Neural cell (in vitro differentiated cells): Measurements from ENCODE around the gene KISS1R. TPM values are rescaled to one million over a fixed set of nuclear protein-coding genes. Genes with fewer than 3 reads are reported as not detected.

Experiments used
- H2AFZ ChIP-seq: fragments of 200-600, 300-800 bp; sonication (generic), shearing (Covaris generic); 2 replicates; pipeline ENCODE4 v1.6.0; 2014; ENCODE audit warnings: low read depth, mild to moderate bottlenecking, antibody characterized with exemption, low read length, moderate library complexity
- H3F3A ChIP-seq: fragments of 200-600 bp; shearing (Covaris generic); 2 replicates; pipeline ENCODE4 v1.6.1; 2016; ENCODE audit warnings: mild to moderate bottlenecking, moderate library complexity, mixed read lengths, antibody characterized with exemption, low read length; ENCODE audit not compliant: insufficient read depth, poor library complexity, severe bottlenecking
- H3K27ac ChIP-seq: fragments of 200-600, 300-800 bp; sonication (generic), shearing (Covaris generic); 2 replicates; pipeline ENCODE4 v1.5.1; 2014; ENCODE audit warnings: mild to moderate bottlenecking, low read length, moderate library complexity
- H3K27me3 ChIP-seq: fragments of 300-800, 200-600 bp; sonication (generic), shearing (Covaris generic); 2 replicates; pipeline ENCODE4 v1.6.0; 2014; ENCODE audit warnings: mild to moderate bottlenecking, low read depth, low read length, moderate library complexity; ENCODE audit not compliant: insufficient read depth
- H3K36me3 ChIP-seq: fragments of 300-800, 200-600 bp; sonication (generic), shearing (Covaris generic); 2 replicates; pipeline ENCODE4 v1.5.1; 2014; ENCODE audit warnings: mild to moderate bottlenecking, antibody characterized with exemption, low read length, moderate library complexity; ENCODE audit not compliant: insufficient read depth
- H3K4me2 ChIP-seq: fragments of 300-800, 200-600 bp; sonication (generic), shearing (Covaris generic); 2 replicates; pipeline ENCODE4 v1.6.0; 2014; ENCODE audit warnings: mild to moderate bottlenecking, low read length
- H3K4me3 ChIP-seq: fragments of 300-800, 200-600 bp; sonication (generic), shearing (Covaris generic); 2 replicates; pipeline ENCODE4 v1.5.1; 2014; ENCODE audit warnings: mild to moderate bottlenecking, low read length, moderate library complexity
- H3K79me2 ChIP-seq: fragments of 200-600 bp; shearing (Covaris generic); replicated peaks from 2 replicates; pipeline ENCODE4 v1.6.0; 2014; ENCODE audit warnings: mild to moderate bottlenecking, low read length, moderate library complexity; ENCODE audit not compliant: insufficient read depth
- H3K9ac ChIP-seq: fragments of 300-800, 200-600 bp; sonication (generic), shearing (Covaris generic); 2 replicates; pipeline ENCODE4 v1.6.1; 2016; ENCODE audit warnings: mild to moderate bottlenecking, low read length, mixed read lengths
- H3K9me2 ChIP-seq: fragments of 200-600 bp; shearing (Covaris generic); 2 replicates; pipeline ENCODE4 v1.6.1; 2016; ENCODE audit warnings: mild to moderate bottlenecking, low read length, mixed read lengths; ENCODE audit not compliant: insufficient read depth
- H3K9me3 ChIP-seq: fragments of 200-600, 300-800 bp; sonication (generic), shearing (Covaris generic); 2 replicates; pipeline ENCODE4 v1.6.1; 2016; ENCODE audit warnings: mild to moderate bottlenecking, mixed run types, low read length, moderate library complexity, mixed read lengths
- H4K20me1 ChIP-seq: fragments of 200-600 bp; shearing (Covaris generic); 2 replicates; pipeline ENCODE4 v1.6.1; 2016; ENCODE audit warnings: mild to moderate bottlenecking, mixed run types; ENCODE audit not compliant: insufficient read depth
- CTCF ChIP-seq: fragments of 450-650 bp; IDR thresholded peaks from 2 replicates; pipeline ENCODE4 v1.5.1; 2014; ENCODE audit warnings: antibody characterized with exemption, mild to moderate bottlenecking, moderate library complexity; ENCODE audit not compliant: poor library complexity, severe bottlenecking
- EP300 ChIP-seq: fragments of 450-650 bp; conservative IDR thresholded peaks from 2 replicates; pipeline ENCODE4 v1.6.1; 2014; ENCODE audit warnings: antibody characterized with exemption, mild to moderate bottlenecking, moderate library complexity; ENCODE audit not compliant: poor library complexity, severe bottlenecking
- EZH2 ChIP-seq: fragments of 200-600, 300-800 bp; shearing (Covaris generic), sonication (generic); IDR thresholded peaks from 2 replicates; pipeline ENCODE4 v1.6.1; 2014; ENCODE audit warnings: antibody characterized with exemption, low read length, borderline replicate concordance, mild to moderate bottlenecking; ENCODE audit not compliant: insufficient read depth, poor library complexity, severe bottlenecking
- MXI1 ChIP-seq: fragments of 450-650 bp; conservative IDR thresholded peaks from 2 replicates; pipeline ENCODE4 v1.6.1; 2014; ENCODE audit warnings: antibody characterized with exemption, mild to moderate bottlenecking; ENCODE audit not compliant: poor library complexity, severe bottlenecking
- POLR2AphosphoS5 ChIP-seq: IDR thresholded peaks from 2 replicates; pipeline ENCODE4 v1.6.1; 2012
- RAD21 ChIP-seq: fragments of 450-650 bp; conservative IDR thresholded peaks from 2 replicates; pipeline ENCODE4 v1.6.1; 2014; ENCODE audit warnings: antibody characterized with exemption, mild to moderate bottlenecking, moderate library complexity
- SMC3 ChIP-seq: fragments of 450-650 bp; conservative IDR thresholded peaks from 2 replicates; pipeline ENCODE4 v1.6.1; 2014; ENCODE audit warnings: antibody characterized with exemption, mild to moderate bottlenecking, moderate library complexity; ENCODE audit not compliant: poor library complexity
- TAF1 ChIP-seq: IDR thresholded peaks from 2 replicates; pipeline ENCODE4 v1.6.1; 2012; ENCODE audit warnings: low read depth
- polyA plus RNA-seq: library from polyadenylated mRNA; depleted of rRNA; stranded (reverse); fragments of >200 nt; gene quantifications from 2 replicates; pipeline ENCODE4 v1.2.3, GENCODE V29; 2014
- TF ChIP-seq, protein P1 (sequence below): IDR thresholded peaks from 2 replicates; pipeline ENCODE4 v1.6.1; 2012; ENCODE audit warnings: borderline replicate concordance

KISS1R gene
- polyA plus RNA-seq, 1 donor from 2014 or later: 5.4 TPM

GRCh38 chr19:868458-869244 lies 48.5 kb upstream of the KISS1R start:
- H3K36me3 ChIP-seq: no peaks in the 10 kb centered on the region
- H3K9me2 ChIP-seq: no peaks in the 10 kb centered on the region
- no peaks in the 10 kb centered on the region for H3K9me3 ChIP-seq
- TF ChIP-seq, protein P1, sequence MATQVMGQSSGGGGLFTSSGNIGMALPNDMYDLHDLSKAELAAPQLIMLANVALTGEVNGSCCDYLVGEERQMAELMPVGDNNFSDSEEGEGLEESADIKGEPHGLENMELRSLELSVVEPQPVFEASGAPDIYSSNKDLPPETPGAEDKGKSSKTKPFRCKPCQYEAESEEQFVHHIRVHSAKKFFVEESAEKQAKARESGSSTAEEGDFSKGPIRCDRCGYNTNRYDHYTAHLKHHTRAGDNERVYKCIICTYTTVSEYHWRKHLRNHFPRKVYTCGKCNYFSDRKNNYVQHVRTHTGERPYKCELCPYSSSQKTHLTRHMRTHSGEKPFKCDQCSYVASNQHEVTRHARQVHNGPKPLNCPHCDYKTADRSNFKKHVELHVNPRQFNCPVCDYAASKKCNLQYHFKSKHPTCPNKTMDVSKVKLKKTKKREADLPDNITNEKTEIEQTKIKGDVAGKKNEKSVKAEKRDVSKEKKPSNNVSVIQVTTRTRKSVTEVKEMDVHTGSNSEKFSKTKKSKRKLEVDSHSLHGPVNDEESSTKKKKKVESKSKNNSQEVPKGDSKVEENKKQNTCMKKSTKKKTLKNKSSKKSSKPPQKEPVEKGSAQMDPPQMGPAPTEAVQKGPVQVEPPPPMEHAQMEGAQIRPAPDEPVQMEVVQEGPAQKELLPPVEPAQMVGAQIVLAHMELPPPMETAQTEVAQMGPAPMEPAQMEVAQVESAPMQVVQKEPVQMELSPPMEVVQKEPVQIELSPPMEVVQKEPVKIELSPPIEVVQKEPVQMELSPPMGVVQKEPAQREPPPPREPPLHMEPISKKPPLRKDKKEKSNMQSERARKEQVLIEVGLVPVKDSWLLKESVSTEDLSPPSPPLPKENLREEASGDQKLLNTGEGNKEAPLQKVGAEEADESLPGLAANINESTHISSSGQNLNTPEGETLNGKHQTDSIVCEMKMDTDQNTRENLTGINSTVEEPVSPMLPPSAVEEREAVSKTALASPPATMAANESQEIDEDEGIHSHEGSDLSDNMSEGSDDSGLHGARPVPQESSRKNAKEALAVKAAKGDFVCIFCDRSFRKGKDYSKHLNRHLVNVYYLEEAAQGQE: no peak
- TF ChIP-seq EP300: no peak
- no peak for TF ChIP-seq POLR2AphosphoS5
- no peak for TF ChIP-seq RAD21
- no peak for TF ChIP-seq TAF1
- TF ChIP-seq CTCF: no peak
- no peak for TF ChIP-seq SMC3
- TF ChIP-seq MXI1: no peak
- no peak for TF ChIP-seq EZH2
- H3K4me2 ChIP-seq: no peak overlapping the region
- no peaks in the 10 kb centered on the region for H3K79me2 ChIP-seq
- no peak overlapping the region for H3K27ac ChIP-seq
- no peaks in the 10 kb centered on the region for H4K20me1 ChIP-seq
- H3K4me3 ChIP-seq: no peak overlapping the region
- no peaks in the 10 kb centered on the region for H3K27me3 ChIP-seq
- H2AFZ ChIP-seq: no peak overlapping the region
- H3K9ac ChIP-seq: no peak overlapping the region
- H3F3A ChIP-seq: no peaks in the 10 kb centered on the region

GRCh38 chr19:869245-870177 lies 47.6 kb upstream of the KISS1R start:
- H3K9me3 ChIP-seq: no peaks in the 10 kb centered on the region
- no peaks in the 10 kb centered on the region for H3K79me2 ChIP-seq
- no peaks in the 10 kb centered on the region for H3F3A ChIP-seq
- H3K27me3 ChIP-seq: no peaks in the 10 kb centered on the region
- H3K4me2 ChIP-seq: no peak overlapping the region
- no peaks in the 10 kb centered on the region for H3K36me3 ChIP-seq
- no peak overlapping the region for H2AFZ ChIP-seq
- H3K4me3 ChIP-seq: no peak overlapping the region
- H3K27ac ChIP-seq: no peak overlapping the region
- H3K9me2 ChIP-seq: no peaks in the 10 kb centered on the region
- no peak overlapping the region for H3K9ac ChIP-seq
- TF ChIP-seq TAF1: no peak
- no peak for TF ChIP-seq POLR2AphosphoS5
- no peak for TF ChIP-seq SMC3
- no peak for TF ChIP-seq EP300
- TF ChIP-seq RAD21: no peak
- no peak for TF ChIP-seq MXI1
- no peak for TF ChIP-seq EZH2
- H4K20me1 ChIP-seq: no peaks in the 10 kb centered on the region
